Measurements from ENCODE around the gene CERS5. TPM values are rescaled to one million over a fixed set of nuclear protein-coding genes. Genes with fewer than 3 reads are reported as not detected.

The CERS5 gene
- 27.0 and 33.7 TPM in 2 replicates for total RNA-seq

GRCh38 chr12:50167049-50167828 is at the start of gene CERS5:
Gene CERS5 (minus strand): TSS chr12:50167369. CDS start chr12:50167297, 72 bp downstream.

GRCh38 chr12:50111693-50112455 is 55.3 kb downstream of the CERS5 start, which contains the start of gene COX14:
Gene COX14 (plus strand): TSS chr12:50112236. CDS start chr12:50120044, 7,808 bp downstream.

GRCh38 chr12:50103767-50104321 is 63.3 kb downstream of the CERS5 start, which contains the start of gene GPD1:
Gene GPD1 (plus strand): TSS chr12:50104008. CDS start chr12:50104051, 43 bp downstream.

GRCh38 chr12:50084775-50085614 is 82.2 kb downstream of the CERS5 start, which contains the start of gene SMARCD1:
Gene SMARCD1 (plus strand): TSS chr12:50085342. CDS start chr12:50085370, 28 bp downstream.

Other genes with a start within 250 kb of the CERS5 start
- gene AQP2, start 216.6 kb downstream of the CERS5 start, total RNA-seq = not detected in 2 replicates
- gene AQP5, start 205.5 kb downstream of the CERS5 start, total RNA-seq = not detected in 2 replicates
- not detected in 2 replicates for gene AQP6, start 194.4 kb downstream of the CERS5 start, total RNA-seq
- 51.0 and 54.1 TPM in 2 replicates for gene RACGAP1, start 141.9 kb downstream of the CERS5 start, total RNA-seq
- gene ASIC1, start 109.8 kb downstream of the CERS5 start, total RNA-seq = 0.25 and 1.9 TPM in 2 replicates
- 70.9 and 71.6 TPM in 2 replicates for gene SMARCD1, start 82.0 kb downstream of the CERS5 start, total RNA-seq
- gene GPD1, start 63.4 kb downstream of the CERS5 start, total RNA-seq = not detected in 2 replicates
- 48.9 and 57.1 TPM in 2 replicates for gene COX14, start 55.1 kb downstream of the CERS5 start, total RNA-seq
- gene LIMA1, start 116.2 kb upstream of the CERS5 start, total RNA-seq = 98.0 and 101 TPM in 2 replicates
- gene FAM186A, start 229.2 kb upstream of the CERS5 start, total RNA-seq = not detected in 2 replicates
- gene LARP4, start 233.5 kb upstream of the CERS5 start, total RNA-seq = 29.4 and 33.6 TPM in 2 replicates